SHP77 (cell line): Measurements from ENCODE around the gene TNMD.
"Not testable (repeated sequence)": the region's sequence is repeated elsewhere in the genome, so short reads cannot be mapped to it uniquely, and the experiment has no call there.

Source experiments
- DNase-seq, 2 experiments: peaks; one replicate each; lab custom pipeline; 2025; lab: John Stamatoyannopoulos, UW

TNMD gene

DNA sequence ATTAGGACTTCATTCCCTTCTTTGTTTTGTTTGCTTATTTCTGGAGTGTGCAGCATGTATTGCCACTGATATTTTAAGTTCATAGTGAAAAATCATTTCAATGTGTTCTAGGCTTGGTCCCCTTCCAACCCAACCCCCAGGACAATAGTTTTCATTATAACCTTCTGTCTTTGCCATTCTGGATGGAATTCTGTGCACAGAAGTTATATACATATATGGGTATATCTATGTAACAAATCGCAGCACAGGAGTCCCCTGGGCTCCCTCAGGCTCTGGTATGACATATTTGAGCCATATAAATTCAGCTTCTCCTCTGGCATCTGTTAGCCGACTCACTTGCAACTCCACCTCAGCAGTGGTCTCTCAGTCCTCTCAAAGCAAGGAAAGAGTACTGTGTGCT, at the start of gene TNMD:
TSS of gene TNMD (plus strand) at position 326 of the 400 bp plus-strand sequence. CDS start 83 bp downstream, outside the sequence.
- DNase-seq: no peak

DNA sequence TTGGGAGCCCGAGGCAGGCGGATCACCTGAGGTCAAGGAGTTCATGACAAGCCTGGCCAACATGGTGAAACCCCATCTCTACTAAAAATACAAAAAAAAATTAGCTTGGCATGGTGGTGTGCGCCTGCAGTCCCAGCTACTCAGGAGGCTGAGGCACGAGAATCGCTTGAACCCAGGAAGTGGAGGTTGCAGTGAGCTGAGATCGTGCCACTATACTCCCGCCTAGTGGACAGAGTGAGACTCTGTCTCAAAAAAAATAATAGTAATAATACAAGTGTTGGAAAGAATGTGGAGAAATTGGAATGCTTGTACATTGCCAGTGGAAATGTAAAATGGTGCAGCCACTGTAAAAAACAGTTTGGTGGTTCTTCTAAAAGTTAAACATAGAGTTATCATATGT, 19.2 kb upstream of the TNMD start:
- not testable (repeated sequence) for DNase-seq

DNA sequence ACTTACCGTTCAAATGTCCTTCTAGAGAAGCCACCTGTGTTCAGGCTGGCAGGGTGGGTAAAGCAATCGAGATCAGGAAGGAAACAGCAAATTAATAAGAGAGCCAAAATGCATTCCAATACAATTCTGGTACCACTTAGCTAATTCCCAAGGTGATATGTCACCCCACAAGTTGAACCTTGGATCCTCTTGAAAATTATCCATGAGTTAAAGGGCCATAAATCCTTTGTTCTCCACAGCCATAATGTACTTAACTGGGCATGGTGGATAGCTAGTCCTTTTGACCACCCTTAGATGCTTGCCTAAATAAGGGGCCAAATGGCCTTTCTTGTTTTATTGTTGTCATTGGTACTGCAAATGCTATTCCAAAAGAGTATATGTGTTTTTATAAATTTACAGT, 2.0 kb downstream of the TNMD start:
- no peak for DNase-seq

DNA sequence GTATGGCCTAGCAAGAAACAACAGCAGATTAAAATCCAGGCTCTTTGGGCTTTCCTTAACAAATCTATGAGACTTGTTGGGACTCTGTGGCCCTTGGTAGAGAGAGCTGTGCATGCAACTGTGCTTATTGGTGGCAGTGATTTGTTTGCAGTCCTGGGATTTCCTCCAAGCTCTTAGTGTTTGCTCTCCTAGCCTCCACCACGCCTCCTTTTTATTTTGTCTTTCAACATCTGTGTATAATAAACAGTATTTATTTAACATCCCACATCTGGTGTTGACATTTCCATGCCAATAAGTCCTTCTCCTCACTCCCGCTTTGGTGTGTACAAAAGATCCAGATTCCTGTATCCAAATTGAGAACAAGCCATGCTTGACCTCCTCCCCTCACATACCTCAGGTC, 3.1 kb downstream of the TNMD start:
- DNase-seq: no peak

DNA sequence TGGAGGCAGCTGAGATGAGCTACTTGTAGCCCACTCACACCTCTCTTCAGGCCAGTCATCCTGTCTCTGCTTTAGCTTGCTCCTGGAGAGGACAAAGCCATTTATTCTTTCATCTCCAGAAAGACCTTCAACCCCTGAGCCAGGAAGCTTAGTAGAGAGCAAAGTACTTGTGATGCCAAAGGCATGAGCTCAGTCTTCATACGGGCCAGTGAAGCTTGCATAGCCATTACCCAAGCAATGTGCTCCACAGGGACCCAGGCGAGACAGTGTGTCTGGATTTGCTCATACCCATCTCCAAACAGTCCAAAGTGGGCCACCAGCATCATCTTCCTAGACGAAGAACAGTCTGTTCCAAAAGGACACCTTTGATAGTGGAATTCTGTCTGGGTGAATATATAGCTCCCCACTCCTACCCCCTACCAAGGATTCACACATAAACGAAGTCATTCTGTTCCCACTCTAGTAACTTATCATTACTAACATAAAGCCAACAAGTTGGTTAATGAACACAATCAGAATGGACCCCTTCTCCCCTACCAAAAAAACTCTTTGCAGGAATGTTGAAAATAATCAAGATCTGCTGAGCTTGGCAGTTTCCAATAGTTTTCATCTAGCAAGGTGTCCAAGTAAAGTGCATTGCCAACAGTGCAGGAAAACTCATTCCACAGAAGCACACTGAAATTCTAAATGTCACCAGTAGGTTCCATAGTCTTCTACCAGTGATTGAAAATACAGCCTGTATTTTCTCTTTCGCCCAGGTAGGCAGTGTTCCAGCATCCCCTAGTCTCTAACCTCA, 6.7 kb downstream of the TNMD start:
- no peak for DNase-seq

DNA sequence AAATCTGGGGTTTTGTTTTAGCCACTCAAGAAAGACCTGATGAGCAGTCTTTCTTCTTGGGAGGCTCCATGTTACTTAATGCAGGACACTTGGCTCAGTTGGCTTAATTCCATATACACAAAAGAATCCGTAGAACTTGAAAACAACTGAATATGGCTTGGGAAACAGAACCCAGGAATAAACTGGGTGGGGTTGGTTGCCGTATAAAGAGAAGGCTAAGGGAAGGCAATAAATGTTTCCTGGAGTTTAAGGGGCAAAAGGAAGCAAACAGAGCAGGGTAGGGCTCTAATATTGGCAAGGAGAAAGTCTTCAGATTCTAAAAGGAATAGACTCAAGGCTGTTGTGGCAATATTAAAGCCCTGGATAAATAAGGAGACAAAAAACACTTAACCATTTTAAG, 8.4 kb downstream of the TNMD start:
- DNase-seq: no peak

DNA sequence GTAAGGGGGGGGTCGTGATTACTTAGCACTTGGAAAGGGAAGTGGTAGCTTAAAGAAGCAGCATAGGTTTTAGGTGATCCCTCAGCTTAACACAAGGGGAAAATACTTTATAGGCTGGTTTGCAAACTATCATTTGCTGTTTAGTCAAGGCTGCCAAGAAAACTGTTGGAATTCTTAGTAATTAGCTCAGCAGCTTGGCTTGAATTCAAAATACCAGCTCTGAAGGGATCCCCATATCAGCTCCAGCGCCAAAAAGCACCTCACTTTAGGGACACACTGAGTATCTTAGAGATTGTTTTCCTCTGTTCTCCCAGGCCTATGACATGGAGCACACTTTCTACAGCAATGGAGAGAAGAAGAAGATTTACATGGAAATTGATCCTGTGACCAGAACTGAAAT, 8.8 kb downstream of the TNMD start:
- no peak for DNase-seq

DNA sequence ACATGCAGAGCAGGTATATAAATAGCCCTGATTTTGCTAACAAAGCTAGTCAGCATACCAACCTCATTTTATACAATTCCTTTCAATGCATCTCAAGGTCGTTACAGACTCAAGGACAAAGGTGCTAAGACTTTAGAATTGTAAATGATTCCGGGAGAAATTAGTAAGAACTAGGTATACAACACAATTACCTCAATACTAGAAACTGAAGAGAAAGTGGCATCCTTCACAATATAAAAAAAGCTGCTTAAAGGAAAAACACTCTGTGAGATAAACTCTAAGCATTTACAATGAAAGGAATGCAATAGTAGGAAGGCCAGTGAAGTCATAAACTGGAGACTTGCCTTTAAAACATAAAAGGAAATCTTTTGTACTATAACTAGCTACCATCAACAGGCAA, 11.9 kb downstream of the TNMD start:
- DNase-seq: no peak

DNA sequence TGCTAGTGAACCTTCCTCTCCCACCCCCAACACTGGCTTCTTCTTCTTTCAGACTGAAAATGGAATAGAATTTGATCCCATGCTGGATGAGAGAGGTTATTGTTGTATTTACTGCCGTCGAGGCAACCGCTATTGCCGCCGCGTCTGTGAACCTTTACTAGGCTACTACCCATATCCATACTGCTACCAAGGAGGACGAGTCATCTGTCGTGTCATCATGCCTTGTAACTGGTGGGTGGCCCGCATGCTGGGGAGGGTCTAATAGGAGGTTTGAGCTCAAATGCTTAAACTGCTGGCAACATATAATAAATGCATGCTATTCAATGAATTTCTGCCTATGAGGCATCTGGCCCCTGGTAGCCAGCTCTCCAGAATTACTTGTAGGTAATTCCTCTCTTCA, 14.7 kb downstream of the TNMD start:
- DNase-seq: no peak

DNA sequence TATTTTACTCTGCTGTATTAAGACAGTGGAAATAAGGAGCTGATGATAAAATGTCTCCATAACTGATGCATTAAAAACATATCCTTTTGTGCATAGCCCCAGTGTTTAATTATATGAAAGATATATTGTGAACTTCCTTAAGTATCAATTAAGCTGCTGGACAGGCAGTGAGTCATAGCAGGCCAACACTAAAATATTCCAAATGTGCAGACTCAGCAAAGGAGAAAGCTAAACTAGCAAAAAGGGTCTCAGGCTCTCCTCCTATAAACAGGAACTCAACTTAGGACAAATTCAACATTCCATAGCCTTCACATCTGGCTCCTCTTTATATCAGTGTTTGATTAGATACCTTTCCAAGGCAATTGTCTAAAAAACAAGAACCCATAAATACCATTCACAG, 15.6 kb downstream of the TNMD start:
- no peak for DNase-seq

DNA sequence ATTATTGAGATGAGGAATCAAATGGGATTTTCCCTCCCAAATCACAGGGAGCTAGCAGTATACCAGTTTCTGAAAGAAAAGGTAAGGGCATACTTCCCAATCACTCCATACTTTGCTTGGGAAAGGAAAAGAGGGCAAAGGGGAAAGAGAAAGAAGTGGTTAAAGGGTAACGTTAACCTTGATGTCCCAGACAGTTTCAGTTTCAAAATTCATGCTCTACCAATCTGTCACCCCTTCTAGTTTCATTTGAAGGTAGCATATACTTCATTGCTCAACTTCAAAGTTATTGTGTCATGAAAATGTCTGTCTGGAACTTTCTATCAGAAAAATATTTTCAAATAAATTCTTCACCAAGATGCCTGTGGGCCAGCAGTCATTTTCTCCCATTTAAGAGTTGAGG, 16.0 kb downstream of the TNMD start:
- no peak for DNase-seq

DNA sequence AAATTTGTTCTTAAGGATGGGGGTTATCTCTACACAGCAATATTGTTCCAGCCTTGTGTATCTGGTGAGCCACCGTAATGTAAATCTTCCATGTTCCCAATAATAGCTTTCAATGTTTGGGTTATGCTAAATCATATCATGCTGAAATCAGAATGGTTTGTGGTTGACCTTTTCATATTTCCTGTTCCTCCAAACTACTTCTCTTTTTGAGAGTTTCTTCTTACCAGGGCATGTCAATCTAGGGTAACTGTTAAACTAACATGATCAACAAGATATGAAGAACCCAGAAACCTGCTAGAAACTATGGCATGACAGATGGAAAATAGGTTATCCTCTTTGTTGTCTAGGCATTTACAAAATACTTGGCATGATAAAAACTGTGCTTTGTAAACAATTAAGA, 22.0 kb downstream of the TNMD start:
- no peak for DNase-seq

DNA sequence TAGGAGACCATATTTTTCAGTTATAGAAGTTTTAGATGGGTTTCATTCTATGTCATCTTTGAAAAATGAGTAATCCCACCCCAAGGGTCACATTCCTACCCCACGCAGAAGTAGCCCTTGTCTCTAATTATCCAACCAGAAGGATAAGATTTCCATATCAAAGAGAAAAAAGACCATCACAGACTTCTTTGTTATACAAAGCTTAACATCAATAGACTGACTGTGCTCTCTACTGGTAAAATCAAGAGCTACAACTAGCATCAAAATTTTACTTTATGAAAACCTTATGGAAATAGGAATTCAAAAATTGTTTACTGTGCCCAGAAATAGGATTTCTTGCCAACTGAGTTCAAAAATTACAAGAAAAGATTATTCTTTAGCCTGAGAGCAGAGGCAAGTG, 24.9 kb downstream of the TNMD start:
- no peak for DNase-seq

DNA sequence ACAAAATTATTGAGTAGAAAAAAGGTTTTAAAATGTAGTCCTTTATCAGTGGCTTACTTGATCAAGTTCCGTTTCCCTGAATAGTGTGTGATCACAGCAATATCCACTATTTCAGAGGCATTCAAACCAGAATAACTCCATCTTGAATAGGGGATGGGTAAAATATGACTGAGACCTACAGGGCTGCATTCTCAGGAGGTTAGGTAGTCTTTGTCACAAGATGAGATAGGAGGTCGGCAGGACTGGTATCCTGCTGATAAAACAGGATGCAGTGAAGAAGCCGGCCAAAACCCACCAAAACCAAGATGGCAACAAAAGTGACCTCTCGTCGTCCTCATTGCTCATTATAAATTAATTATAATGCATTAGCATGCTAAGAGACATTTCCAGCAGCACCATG, 27.2 kb downstream of the TNMD start:
- no peak for DNase-seq

DNA sequence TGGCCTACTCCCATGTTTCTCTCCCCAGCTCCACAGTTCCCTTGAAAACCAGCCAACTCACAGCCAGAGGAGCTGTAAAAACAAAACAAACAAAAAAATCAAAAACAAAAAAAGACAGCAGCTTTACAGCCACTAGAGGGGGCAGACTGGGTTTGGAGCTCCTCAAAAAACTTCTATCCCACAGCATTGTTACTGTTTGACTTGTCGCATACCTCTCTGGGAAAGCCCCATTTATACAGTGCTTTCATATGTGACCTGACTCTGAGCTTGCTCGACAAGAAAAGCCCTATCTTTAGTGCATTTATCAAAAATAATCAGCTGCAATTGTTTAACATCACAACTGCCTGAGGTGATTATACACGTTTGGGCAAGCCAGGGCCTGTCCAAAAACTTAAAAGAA, 30.3 kb downstream of the TNMD start:
- no peak for DNase-seq

DNA sequence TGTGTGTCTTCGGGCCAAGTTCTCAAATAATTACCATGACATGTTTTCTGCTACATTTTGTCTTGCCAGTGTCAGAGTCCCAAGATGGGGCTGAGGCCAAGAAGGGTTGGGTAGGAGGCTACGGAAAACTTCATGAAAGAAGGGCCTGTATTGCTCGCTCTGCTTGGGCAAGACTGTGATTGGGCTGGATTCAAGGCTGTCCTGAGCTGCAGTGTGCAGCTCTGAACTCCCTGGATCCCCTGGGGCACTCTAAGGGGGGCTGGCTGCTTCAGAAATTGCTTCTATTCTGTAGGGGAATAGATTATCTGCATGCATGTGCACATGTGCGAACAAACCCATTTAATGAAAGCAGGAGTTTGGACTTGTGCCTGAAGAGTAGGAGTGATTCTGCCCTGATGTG, 38.3 kb downstream of the TNMD start:
- no peak for DNase-seq

DNA sequence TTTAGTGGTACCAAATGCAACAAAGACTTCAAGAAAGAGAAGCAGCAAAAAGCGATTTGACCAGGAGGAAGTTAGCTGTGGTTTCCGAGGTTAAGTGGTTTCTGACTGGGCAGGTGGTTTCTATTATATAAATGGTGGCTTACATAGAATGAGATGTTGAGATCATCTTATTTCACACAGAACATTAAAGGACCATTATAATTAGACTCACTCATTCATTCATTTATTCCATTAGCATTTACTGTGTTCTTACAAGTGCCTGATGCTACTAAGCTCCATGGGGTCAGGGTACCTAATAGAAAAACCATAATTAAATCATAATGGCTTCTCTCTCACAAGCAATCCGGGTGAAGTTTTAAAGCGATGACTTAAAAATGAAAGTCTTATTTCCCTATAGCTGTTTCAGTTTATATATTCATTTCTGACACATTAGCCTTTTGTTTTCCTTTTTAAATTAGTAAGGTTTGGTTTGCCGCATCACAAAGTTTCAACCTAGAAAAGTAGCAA, 41.3 kb downstream of the TNMD start:
- no peak for DNase-seq

DNA sequence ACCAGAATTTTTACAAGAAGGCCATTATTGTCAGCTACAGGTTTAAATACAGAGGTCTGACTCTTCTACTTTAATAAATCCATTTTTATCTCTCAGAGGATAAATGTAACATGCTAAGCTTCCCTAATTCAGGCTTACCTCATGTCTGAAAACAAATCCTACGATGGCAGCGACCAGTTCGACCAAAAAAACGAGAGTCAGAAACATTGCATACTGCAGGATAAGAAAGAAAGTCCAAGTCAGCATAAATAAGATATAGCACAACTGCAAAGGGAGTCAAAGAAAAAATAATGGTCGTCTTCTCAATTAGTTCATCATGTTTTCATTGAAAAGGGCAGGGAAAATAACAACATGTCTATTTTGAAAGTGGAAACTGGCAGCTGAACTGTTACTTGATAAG, 50.3 kb downstream of the TNMD start:
- no peak for DNase-seq

DNA sequence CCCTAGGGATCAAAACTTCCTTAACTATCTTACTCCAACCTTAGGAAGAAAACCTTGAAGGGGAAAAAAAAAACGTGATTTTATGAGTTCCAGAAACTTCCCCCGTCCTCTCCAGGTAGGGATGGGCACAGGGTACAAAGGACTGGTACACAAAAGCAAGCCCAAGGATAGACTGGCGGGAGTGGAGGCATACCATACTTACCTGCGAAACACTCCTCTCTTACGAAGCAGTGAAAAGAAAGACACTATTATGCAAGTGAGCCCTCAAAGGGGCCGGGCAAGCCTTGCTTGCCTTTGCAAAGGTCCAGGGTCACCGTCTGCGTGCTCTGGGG, 51.2 kb downstream of the TNMD start:
- DNase-seq: no peak

DNA sequence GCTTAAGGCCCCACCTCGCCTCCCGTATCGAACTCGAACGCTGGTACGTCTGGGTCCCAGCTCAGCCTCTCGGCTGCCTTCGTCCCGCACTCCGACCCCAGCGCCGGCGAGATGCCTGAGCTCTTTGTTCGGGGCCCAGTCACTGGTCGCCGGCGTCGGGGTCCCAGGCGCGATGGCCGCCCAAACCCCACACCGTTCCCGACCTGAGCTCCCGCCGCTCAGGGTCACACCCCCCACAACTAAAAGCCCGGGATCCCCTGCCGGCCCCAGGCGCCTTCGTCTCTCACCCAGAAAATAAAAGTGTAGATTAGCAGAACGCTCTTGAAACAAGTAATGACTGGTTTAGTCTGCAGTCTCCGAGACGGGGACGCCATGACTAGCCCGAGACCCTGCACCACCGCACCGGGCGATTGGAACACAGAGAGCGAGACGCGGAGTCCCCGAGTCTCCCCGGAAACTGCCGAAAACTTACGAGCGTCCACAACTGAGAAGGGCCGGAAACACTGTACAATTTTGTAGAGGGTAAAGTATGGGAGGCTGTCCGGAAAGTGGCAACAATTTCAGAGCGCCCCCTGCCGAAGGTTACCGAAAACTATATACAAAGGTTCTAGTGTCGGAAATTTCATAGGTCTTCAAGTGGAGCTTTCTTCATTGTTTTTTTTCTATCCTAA, 51.7 kb downstream of the TNMD start, which contains the start of gene TSPAN6:
TSS of gene TSPAN6 (minus strand) at position 486 of the 671 bp plus-strand sequence. CDS start at position 374, 112 bp downstream.
- DNase-seq: peak; percentile 63 to 74

DNA sequence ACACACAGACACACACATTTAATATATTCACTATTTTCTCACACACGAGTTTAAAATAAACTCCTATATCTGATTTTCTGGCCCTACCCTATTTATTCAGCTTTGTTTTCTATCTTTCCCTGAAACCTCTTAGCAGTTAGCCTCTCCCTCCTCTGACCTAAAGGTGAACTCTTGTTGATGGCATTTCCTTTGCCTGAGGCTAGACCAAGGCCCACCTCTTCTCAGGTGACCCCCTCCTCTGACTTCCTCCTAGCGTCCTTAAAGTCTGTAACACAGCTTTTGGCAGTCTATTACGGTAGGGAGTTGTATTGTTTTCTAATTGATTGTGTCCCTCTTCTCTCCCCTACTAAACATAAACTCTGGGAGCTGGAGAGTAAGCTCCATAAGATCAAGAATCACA, 57.6 kb downstream of the TNMD start:
- DNase-seq: no peak

DNA sequence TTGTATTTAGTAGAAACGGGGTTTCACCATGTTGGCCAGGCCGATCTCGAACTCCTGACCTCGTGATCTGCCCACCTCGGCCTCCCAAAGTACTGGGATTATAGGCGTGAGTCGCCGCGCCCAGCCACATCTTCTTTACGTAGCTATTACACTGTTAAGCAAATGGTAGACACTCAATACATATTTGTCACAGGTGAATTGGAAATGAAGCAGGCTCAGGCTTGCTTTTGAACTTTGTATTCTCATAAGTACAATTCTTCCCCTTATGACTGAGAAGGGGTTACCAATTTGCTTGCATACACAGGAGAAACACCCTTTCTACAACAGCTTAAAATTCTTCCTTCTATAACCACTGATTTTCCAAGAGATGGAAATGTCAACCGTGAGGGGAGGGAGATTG, 58.5 kb downstream of the TNMD start:
- DNase-seq: no peak
